Cardiac fibroblast (primary cell): ENCODE data around the gene MN1.
A peak's percentile ranks its signal among the peaks of the same experiment; 100 is the strongest.

Experiments used
- DNase-seq, 2 donors: peaks; one replicate each; pipeline versions ENCODE4 v3.0.0 to v3.0.0-alpha.2; 2010; ENCODE audit warnings: low read depth in 2 of 2
- H3K4me3 ChIP-seq, 2 donors: replicated peaks in 1 of 2; 1 replicate in 1 of 2; 2 replicates in 1 of 2; pipeline ENCODE4 v1.5.1; 2011; ENCODE audit warnings: low read depth in 2 of 2, low read length in 2 of 2, mild to moderate bottlenecking in 2 of 2, moderate library complexity in 1 of 2
- TF ChIP-seq, protein P1 (sequence below): IDR thresholded peaks from one replicate; pipeline ENCODE4 v1.5.1; 2011; ENCODE audit warnings: low read depth, mild to moderate bottlenecking, low read length, inconsistent platforms

MN1 gene

DNA sequence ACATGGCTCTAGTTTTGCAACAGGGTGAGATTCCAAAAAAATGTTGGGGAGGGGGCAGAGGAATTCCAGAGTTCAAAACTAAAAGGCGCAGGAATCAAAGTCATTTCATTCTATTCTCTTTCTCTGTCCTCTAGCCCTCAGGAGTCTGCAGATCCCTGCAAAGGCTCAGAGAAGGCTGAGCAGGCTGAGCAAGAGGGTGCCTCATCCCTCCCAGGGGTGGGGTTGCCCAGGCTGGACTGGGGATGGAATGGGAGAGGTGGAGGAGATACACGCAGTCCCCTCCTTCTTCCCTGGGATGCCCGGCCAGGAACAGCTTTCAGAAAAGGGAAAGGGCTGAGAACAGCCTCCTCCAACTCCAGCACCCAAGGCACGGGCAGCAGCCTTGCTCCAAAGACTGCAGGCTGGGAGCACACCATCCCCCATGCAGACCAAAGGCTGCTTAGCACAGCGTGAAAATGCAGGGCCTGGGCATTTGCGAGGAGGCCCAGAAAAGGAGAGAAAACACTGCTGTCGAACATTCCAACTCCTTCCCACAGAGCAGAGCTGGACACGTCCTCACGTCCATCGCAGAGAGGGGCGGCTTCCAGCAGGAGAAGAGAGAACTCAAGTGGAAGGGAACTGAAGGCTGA lies 51.8 kb downstream of the MN1 start:
- TF ChIP-seq, protein P1, sequence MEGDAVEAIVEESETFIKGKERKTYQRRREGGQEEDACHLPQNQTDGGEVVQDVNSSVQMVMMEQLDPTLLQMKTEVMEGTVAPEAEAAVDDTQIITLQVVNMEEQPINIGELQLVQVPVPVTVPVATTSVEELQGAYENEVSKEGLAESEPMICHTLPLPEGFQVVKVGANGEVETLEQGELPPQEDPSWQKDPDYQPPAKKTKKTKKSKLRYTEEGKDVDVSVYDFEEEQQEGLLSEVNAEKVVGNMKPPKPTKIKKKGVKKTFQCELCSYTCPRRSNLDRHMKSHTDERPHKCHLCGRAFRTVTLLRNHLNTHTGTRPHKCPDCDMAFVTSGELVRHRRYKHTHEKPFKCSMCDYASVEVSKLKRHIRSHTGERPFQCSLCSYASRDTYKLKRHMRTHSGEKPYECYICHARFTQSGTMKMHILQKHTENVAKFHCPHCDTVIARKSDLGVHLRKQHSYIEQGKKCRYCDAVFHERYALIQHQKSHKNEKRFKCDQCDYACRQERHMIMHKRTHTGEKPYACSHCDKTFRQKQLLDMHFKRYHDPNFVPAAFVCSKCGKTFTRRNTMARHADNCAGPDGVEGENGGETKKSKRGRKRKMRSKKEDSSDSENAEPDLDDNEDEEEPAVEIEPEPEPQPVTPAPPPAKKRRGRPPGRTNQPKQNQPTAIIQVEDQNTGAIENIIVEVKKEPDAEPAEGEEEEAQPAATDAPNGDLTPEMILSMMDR: no peak
- H3K4me3 ChIP-seq: no peak overlapping the region
- DNase-seq: peak; percentile 20 to 72

DNA sequence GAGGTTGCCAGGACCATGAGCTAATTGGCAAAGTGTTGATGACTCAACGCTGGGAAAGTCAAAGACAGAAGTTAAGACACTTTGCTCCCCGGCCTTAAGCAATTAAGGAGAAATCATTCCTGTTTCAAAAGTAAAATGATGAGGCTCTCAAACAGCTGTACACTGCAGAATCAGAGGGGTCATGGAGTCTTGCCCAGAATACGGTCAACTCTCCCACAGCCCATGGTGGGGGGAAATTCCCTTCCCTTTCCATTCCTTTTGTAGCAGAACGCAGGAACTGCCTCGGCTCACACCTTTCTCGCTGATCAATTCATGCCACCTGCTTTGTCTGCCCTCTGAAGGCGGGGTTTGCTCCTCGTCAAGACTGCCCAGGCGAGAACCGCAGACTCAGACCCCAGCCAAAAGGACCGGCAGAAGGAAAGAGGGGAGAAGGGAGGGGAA lies 52.8 kb downstream of the MN1 start:
- DNase-seq: peak; percentile 79
- TF ChIP-seq, protein P1: no peak
- peak overlapping the region in 1 of 2 donors; percentile 8 for H3K4me3 ChIP-seq

GRCh38 chr22:27748349-27748748 lies 53.2 kb downstream of the MN1 start:
- H3K4me3 ChIP-seq: peak overlapping the region in 1 of 2 donors; percentile 8
- TF ChIP-seq, protein P1: no peak
- DNase-seq: peak; percentile 58 to 59

- peak; percentile 74 to 82 for DNase-seq
- TF ChIP-seq, protein P1: peak; percentile 52
- H3K4me3 ChIP-seq: no peak overlapping the region
Observed at GRCh38 chr22:27747396-27748221, 53.9 kb downstream of the MN1 start.

- no peak for DNase-seq
- H3K4me3 ChIP-seq: no peak overlapping the region
- TF ChIP-seq, protein P1: no peak
Observed at GRCh38 chr22:27746918-27747317, 54.6 kb downstream of the MN1 start.

GRCh38 chr22:27745809-27746208 lies 55.7 kb downstream of the MN1 start:
- no peak overlapping the region for H3K4me3 ChIP-seq
- no peak for DNase-seq
- TF ChIP-seq, protein P1: no peak
